GM19324 (cell line): ENCODE data around the gene TNNC1.

Experiments
- ATAC-seq: cut with Tn5 transposase; IDR thresholded peaks from one replicate; pipeline ENCODE4 v1.9.1; 2021; ENCODE audit warnings: mild to moderate bottlenecking, moderate library complexity; ENCODE audit not compliant: unreplicated experiment, low FRiP score

Gene TNNC1

DNA sequence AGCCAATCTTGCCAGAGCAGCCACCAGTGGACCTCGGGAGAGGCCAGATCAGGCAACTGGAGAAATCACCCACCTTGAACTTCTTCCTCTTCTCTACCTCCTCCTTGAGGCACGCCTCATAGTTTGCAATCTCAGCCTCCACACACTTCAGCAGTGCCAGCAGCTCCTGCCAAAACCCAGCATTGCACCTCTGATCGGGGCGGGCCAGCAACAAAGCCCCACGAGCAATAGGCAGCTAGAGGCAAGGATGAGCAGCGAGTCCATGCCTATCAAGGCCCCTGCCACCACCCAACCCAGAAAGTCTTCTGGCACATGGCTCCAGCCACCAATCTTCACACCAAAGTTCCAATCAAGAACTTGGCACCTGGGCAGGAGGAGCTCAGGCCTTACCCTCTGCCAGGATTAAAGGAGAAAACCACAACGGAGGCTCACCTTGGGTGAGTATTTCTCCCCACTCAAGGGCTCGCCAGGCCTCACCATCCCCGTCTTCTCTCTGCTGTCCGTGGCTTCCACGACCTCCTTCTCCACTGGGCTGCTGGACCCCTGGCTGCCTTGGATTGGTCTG lies 51.1 kb downstream of the TNNC1 start:
- no peak for ATAC-seq

DNA sequence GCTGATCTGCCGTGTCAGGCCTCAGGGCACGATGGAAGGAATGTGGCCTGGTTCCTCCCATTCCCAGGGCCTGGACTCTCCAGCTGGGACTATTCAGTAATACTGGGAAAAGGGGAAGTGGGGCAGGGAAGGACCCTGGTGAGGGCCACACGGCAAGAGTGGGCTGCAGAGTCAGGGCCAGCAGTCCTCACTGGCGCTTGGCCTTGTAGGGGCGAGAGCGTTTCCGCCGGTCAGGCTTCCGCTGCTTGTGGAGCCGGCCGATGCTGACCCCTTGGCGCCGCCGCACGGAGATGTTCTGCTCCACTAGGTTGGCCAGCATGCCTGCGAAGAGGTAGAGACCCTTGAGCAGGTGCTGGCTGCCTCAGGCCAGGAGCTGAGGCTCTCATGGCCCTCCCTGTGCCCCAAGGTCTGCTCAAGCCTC lies 51.7 kb downstream of the TNNC1 start:
- no peak for ATAC-seq

DNA sequence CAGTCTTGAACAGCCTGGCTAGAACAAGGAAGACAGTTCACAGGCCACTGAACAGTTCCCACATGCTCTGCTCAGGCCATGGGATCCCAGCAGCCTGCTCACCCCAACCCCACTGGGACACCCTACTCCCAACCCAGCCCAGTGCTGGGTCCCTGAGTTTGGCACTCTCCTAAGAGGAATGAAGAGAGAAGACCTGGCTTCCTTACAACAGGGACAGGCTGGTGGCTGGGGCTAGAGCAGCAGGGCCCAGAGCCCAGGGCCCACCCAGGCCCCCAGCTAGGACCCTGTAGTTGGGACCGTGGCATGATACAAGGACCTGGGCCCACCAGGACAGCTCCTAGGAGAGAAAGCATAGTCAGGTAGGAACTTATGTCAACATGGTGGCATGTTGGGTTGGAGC lies 52.3 kb downstream of the TNNC1 start:
- ATAC-seq = no peak
